HepG2 (cell line): ENCODE results near the gene ZFPM1. TPM values are rescaled to one million over a fixed set of nuclear protein-coding genes. Genes with fewer than 3 reads are reported as not detected.
A peak's percentile ranks its signal among the peaks of the same experiment; 100 is the strongest.

Experiments
- ELF3 ChIP-seq: IDR thresholded peaks from 2 replicates; pipeline ENCODE4 v1.6.1; 2016; ENCODE audit warnings: missing genetic modification reagents, missing compliant biosample characterization
- ELK4 ChIP-seq: sonication (generic); formaldehyde crosslinking; IDR thresholded peaks from 2 replicates; pipeline ENCODE4 v1.9.0; 2021; ENCODE audit warnings: missing genetic modification reagents, borderline replicate concordance
- NFE2 ChIP-seq: sonication (generic); formaldehyde crosslinking; IDR thresholded peaks from 2 replicates; pipeline ENCODE4 v1.4.0; 2020; ENCODE audit warnings: missing genetic modification reagents
- NFE2L2 ChIP-seq: fragments of 150-350 bp; IDR thresholded peaks from 2 replicates; pipeline ENCODE4 v1.6.1; 2014; ENCODE audit warnings: low read length
- NR2C2 ChIP-seq: sonication (generic); formaldehyde crosslinking; IDR thresholded peaks from 2 replicates; pipeline ENCODE4 v1.4.0; 2020; ENCODE audit warnings: missing genetic modification reagents, mild to moderate bottlenecking, moderate library complexity, borderline replicate concordance
- PATZ1 ChIP-seq: sonication (generic); formaldehyde crosslinking; IDR thresholded peaks from 2 replicates; pipeline ENCODE4 v1.4.0; 2020; ENCODE audit warnings: missing genetic modification reagents
- PCBP2 ChIP-seq: fragments of 200-400 bp; formaldehyde crosslinking; optimal IDR thresholded peaks from 2 replicates; pipeline ENCODE3; 2018; ENCODE audit warnings: low read length, low read depth; ENCODE audit not compliant: poor library complexity, severe bottlenecking
- REXO4 ChIP-seq: sonication (generic); formaldehyde crosslinking; IDR thresholded peaks from 2 replicates; pipeline ENCODE4 v1.8.0; 2022; ENCODE audit warnings: missing genetic modification reagents, mild to moderate bottlenecking, borderline replicate concordance
- SRF ChIP-seq: IDR thresholded peaks from 2 replicates; pipeline ENCODE4 v1.6.1; 2011; ENCODE audit warnings: mild to moderate bottlenecking, low read depth, low read length, moderate library complexity
- ZBTB46 ChIP-seq: sonication (generic); formaldehyde crosslinking; IDR thresholded peaks from 2 replicates; pipeline ENCODE4 v1.4.0; 2020; ENCODE audit warnings: mild to moderate bottlenecking, missing genetic modification reagents, borderline replicate concordance
- ZBTB7A ChIP-seq: sonication (generic); formaldehyde crosslinking; IDR thresholded peaks from 2 replicates; pipeline ENCODE4 v1.8.0; 2022; ENCODE audit warnings: mild to moderate bottlenecking, missing genetic modification reagents
- ZMAT3 ChIP-seq: sonication (generic); formaldehyde crosslinking; conservative IDR thresholded peaks from 2 replicates; pipeline ENCODE4 v1.7.0; 2021; ENCODE audit warnings: missing genetic modification reagents
- ZNF180 ChIP-seq: sonication (generic); formaldehyde crosslinking; IDR thresholded peaks from 2 replicates; pipeline ENCODE4 v1.4.0; 2020; ENCODE audit warnings: low read depth, missing genetic modification reagents, borderline replicate concordance
- ZNF207 ChIP-seq: fragments of 450-650 bp; IDR thresholded peaks from 2 replicates; pipeline ENCODE4 v1.6.1; 2016; ENCODE audit warnings: antibody characterized with exemption, borderline replicate concordance
- ZNF225 ChIP-seq: sonication (generic); formaldehyde crosslinking; IDR thresholded peaks from 2 replicates; pipeline ENCODE4 v1.4.0; 2020; ENCODE audit warnings: mild to moderate bottlenecking, missing genetic modification reagents
- ZNF232 ChIP-seq: sonication (generic); formaldehyde crosslinking; IDR thresholded peaks from 2 replicates; pipeline ENCODE4 v1.4.0; 2020; ENCODE audit warnings: missing genetic modification reagents, borderline replicate concordance
- ZNF329 ChIP-seq: sonication (generic); formaldehyde crosslinking; IDR thresholded peaks from 2 replicates; pipeline ENCODE4 v1.9.0; 2021; ENCODE audit warnings: low read depth, mild to moderate bottlenecking, missing genetic modification reagents
- ZNF33A ChIP-seq: sonication (generic); formaldehyde crosslinking; IDR thresholded peaks from 2 replicates; pipeline ENCODE4 v1.5.1; 2020; ENCODE audit warnings: missing genetic modification reagents, mild to moderate bottlenecking, moderate library complexity, borderline replicate concordance
- ZNF414 ChIP-seq: sonication (generic); formaldehyde crosslinking; IDR thresholded peaks from 2 replicates; pipeline ENCODE4 v1.5.0; 2020; ENCODE audit warnings: missing genetic modification reagents
- ZNF530 ChIP-seq: sonication (generic); formaldehyde crosslinking; IDR thresholded peaks from 2 replicates; pipeline ENCODE4 v1.5.0; 2020; ENCODE audit warnings: low read depth, mild to moderate bottlenecking, missing genetic modification reagents
- ZNF567 ChIP-seq: sonication (generic); formaldehyde crosslinking; IDR thresholded peaks from 2 replicates; pipeline ENCODE4 v1.8.1; 2023; ENCODE audit warnings: mild to moderate bottlenecking, missing genetic modification reagents, borderline replicate concordance
- ZNF749 ChIP-seq: sonication (generic); formaldehyde crosslinking; IDR thresholded peaks from 2 replicates; pipeline ENCODE4 v1.8.0; 2022; ENCODE audit warnings: mild to moderate bottlenecking, missing genetic modification reagents, moderate library complexity, borderline replicate concordance
- polyA plus RNA-seq, 8 experiments: library from polyadenylated mRNA; depleted of rRNA in 3 of 8; stranded (reverse) in 7 of 8; unstranded in 1 of 8; fragments of >200 nt; fragmentation: Illumina TruSeq in 4 of 8; extraction: Trizol in 4 of 8; gene quantifications; 2 replicates each; pipeline versions ENCODE4 v1.2.1 to v1.2.3, GENCODE V29; 2011 to 2016; ENCODE audit warnings: low read depth in 4 of 8, missing spikeins in 1 of 8, mixed read lengths in 1 of 8; ENCODE audit not compliant: insufficient read depth in 1 of 8
- total RNA-seq, 5 experiments: library from RNA; depleted of rRNA; stranded (reverse); fragments of >200 nt; fragmentation: Illumina TruSeq; extraction: Trizol; gene quantifications; 2 replicates each; pipeline ENCODE4 v1.2.3, GENCODE V29; 2016; ENCODE audit warnings: low read depth in 1 of 5

Gene ZFPM1
- total and polyA plus RNA-seq, 2 of the 13 experiments (the other 11 are each of a cell fraction or from before 2014, with no cell fraction given): 1.3 to 3.8 TPM

GRCh38 chr16:88452482-88453216 lies 431 bp upstream of the ZFPM1 start (continued):
- TF ChIP-seq ZBTB46 (CRISPR knock-in tag) (peak; percentile 23; the same call in 1 of the 2 replicates), ZNF207 (no peak), ELF3 (CRISPR knock-in tag) (0 out of 2 replicates have a peak, but pooled peaks have one; percentile 34), ZNF329 (peak; percentile 84), ZMAT3 (CRISPR knock-in tag) (peak; percentile 90; the same call in 1 of the 2 replicates), REXO4 (CRISPR knock-in tag) (no peak; the same call in 1 of the 2 replicates), ZNF749 (CRISPR knock-in tag) (no peak), PATZ1 (CRISPR knock-in tag) (peak; percentile 81), NFE2 (CRISPR knock-in tag) (no peak), ZNF232 (CRISPR knock-in tag) (peak; percentile 89; the same call in 1 of the 2 replicates), ZNF33A (CRISPR knock-in tag) (no peak), ZNF530 (CRISPR knock-in tag) (no peak), SRF (no peak), NR2C2 (CRISPR knock-in tag) (peak; percentile 57), ZNF180 (CRISPR knock-in tag) (no peak), ZNF567 (peak; percentile 83), PCBP2 (no peak), ZBTB7A (CRISPR knock-in tag) (peak; percentile 97), ZNF414 (CRISPR knock-in tag) (no peak), NFE2L2 (no peak), ZNF225 (CRISPR knock-in tag) (peak; percentile 96), ELK4 (CRISPR knock-in tag) (no peak)
